ENCODE measurements around the gene MEP1A.

MEP1A gene

DNA sequence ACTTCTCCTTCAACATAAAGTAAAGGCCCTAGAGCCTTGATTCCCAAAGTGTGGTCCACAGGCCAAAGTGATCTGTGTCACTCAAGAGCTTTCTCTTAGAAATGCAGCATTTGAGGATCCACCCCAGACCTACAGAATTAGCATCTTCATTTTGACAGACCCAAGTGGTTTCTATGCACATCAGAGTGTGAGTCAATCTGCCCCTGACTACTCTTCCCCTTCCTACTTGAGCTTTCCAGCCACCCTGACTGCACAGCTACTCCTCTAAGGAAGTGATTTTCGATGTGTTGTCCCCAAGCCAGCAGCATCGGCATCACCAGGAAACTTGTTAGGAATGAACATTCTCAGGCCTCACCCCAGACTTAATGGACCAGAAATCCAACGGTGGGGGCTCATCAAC lies 2.6 kb downstream of the MEP1A start:
- H3K4me3 ChIP-seq (ENCODE audit: insufficient read depth, low read length, poor library complexity, severe bottlenecking), result no peak overlapping the region
- no peaks in the 10 kb centered on the region for H3K9me2 ChIP-seq (replicated peaks; ENCODE audit: insufficient read depth, low read length)
- H3K4me2 ChIP-seq (ENCODE audit: low read depth, low read length, poor library complexity, severe bottlenecking), result no peak overlapping the region
- no peak overlapping the region for H3K9ac ChIP-seq (ENCODE audit: low read length)
- no peak overlapping the region for H3K27ac ChIP-seq (ENCODE audit: low read depth, low read length)
- TF ChIP-seq, protein P1, sequence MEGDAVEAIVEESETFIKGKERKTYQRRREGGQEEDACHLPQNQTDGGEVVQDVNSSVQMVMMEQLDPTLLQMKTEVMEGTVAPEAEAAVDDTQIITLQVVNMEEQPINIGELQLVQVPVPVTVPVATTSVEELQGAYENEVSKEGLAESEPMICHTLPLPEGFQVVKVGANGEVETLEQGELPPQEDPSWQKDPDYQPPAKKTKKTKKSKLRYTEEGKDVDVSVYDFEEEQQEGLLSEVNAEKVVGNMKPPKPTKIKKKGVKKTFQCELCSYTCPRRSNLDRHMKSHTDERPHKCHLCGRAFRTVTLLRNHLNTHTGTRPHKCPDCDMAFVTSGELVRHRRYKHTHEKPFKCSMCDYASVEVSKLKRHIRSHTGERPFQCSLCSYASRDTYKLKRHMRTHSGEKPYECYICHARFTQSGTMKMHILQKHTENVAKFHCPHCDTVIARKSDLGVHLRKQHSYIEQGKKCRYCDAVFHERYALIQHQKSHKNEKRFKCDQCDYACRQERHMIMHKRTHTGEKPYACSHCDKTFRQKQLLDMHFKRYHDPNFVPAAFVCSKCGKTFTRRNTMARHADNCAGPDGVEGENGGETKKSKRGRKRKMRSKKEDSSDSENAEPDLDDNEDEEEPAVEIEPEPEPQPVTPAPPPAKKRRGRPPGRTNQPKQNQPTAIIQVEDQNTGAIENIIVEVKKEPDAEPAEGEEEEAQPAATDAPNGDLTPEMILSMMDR (IDR thresholded peaks at IDR 0.05; ENCODE audit: insufficient read depth, low read length, poor library complexity, severe bottlenecking), result no peak
- TF ChIP-seq EZH2phosphoT487 (conservative IDR thresholded peaks at IDR 0.05; ENCODE audit: low read length), result no peak
- no peak overlapping the region for H2AFZ ChIP-seq (ENCODE audit: low read depth, low read length, severe bottlenecking)
- H3F3A ChIP-seq (ENCODE audit: insufficient read depth), result no peaks in the 10 kb centered on the region
- no peaks in the 10 kb centered on the region for H3K36me3 ChIP-seq (ENCODE audit: low read length)
- H3K27me3 ChIP-seq (ENCODE audit: low read length), result no peaks in the 10 kb centered on the region
- H3K9me3 ChIP-seq (ENCODE audit: insufficient read depth, low read length), result no peaks in the 10 kb centered on the region
- no peaks in the 10 kb centered on the region for H3K79me2 ChIP-seq (ENCODE audit: insufficient read depth, low read length)
- no peaks in the 10 kb centered on the region for H4K20me1 ChIP-seq (ENCODE audit: low read depth, low read length)

DNA sequence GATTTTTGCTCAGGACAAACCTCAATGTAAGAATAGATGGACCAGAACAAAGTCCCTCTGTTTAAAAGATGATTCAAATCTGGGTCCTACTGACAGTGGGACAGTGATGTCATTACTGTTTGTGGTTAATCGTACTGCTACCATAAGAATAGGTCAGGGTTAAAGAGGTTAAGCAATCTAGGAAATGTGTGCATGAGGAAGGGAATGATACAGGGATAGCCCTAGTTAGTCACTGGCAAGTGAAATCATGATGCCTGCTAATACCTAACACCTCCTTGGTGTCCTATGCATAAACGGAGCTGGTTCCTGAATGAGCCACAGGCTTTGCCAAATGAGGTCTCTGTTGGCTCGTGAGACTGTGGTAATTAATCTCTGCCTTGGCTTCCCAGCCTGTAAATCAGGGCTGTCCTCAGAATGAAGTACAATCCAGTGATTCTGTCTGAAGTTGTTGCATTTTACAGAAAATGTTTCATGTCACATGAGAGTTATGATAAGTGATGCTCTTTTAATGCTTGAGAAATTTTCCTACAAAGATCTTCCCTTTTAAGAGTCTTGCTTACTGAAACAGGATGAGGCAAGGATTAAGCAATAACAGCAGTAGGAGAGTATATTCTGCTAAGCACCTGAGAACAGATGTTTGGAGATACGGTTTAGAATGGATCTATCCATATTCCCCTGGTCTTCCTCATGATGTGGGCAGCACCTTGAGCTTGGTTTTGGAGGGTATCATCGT lies 3.8 kb downstream of the MEP1A start:
- Histone ChIP-seq H2AFZ (ENCODE audit: low read depth, low read length, severe bottlenecking) (no peak overlapping the region), H4K20me1 (ENCODE audit: low read depth, low read length) (no peaks in the 10 kb centered on the region), H3K27me3 (ENCODE audit: low read length) (no peaks in the 10 kb centered on the region), H3K9me2 (replicated peaks; ENCODE audit: insufficient read depth, low read length) (no peaks in the 10 kb centered on the region), H3F3A (ENCODE audit: insufficient read depth) (no peaks in the 10 kb centered on the region), H3K4me2 (ENCODE audit: low read depth, low read length, poor library complexity, severe bottlenecking) (no peak overlapping the region), H3K9me3 (ENCODE audit: insufficient read depth, low read length) (no peaks in the 10 kb centered on the region; the same call in 1 of the 2 replicates), H3K4me3 (ENCODE audit: insufficient read depth, low read length, poor library complexity, severe bottlenecking) (no peak overlapping the region), H3K36me3 (ENCODE audit: low read length) (no peaks in the 10 kb centered on the region), H3K27ac (ENCODE audit: low read depth, low read length) (no peak overlapping the region), H3K79me2 (ENCODE audit: insufficient read depth, low read length) (no peaks in the 10 kb centered on the region), H3K9ac (ENCODE audit: low read length) (no peak overlapping the region)
- TF ChIP-seq EZH2phosphoT487 (conservative IDR thresholded peaks at IDR 0.05; ENCODE audit: low read length), result no peak
- TF ChIP-seq, protein P1 (IDR thresholded peaks at IDR 0.05; ENCODE audit: insufficient read depth, low read length, poor library complexity, severe bottlenecking), result no peak

DNA sequence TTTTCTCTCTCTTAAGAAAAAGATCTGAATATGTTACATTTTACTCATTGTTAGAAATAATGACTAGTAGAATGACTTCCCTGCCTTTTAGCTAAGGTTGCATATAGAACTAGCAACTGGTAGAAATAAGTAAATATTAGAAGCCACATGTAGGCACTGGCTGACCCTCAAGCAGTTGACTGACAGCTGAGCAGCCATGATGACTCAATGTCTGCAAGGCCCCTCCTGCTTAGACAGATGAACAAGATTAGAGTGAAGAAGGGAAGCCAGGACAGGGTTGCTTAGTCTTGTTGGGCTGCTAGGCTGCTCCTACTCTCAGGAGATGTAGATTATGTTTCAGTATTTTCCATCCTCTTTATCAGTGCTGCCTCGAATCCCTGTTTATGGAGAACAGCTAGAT lies 6.5 kb downstream of the MEP1A start:
- no peaks in the 10 kb centered on the region for H3K36me3 ChIP-seq (ENCODE audit: low read length)
- H3K27me3 ChIP-seq (ENCODE audit: low read length), result peaks cover 2% of the 10 kb centered on the region; the same call in 1 of the 2 replicates
- H2AFZ ChIP-seq (ENCODE audit: low read depth, low read length, severe bottlenecking), result no peak overlapping the region
- no peaks in the 10 kb centered on the region for H4K20me1 ChIP-seq (ENCODE audit: low read depth, low read length)
- peaks cover 1% of the 10 kb centered on the region; the same call in 1 of the 2 replicates for H3K9me2 ChIP-seq (replicated peaks; ENCODE audit: insufficient read depth, low read length)
- TF ChIP-seq, protein P1 (IDR thresholded peaks at IDR 0.05; ENCODE audit: insufficient read depth, low read length, poor library complexity, severe bottlenecking), result no peak
- TF ChIP-seq EZH2phosphoT487 (conservative IDR thresholded peaks at IDR 0.05; ENCODE audit: low read length), result no peak
- no peak overlapping the region for H3K9ac ChIP-seq (ENCODE audit: low read length)
- H3K9me3 ChIP-seq (ENCODE audit: insufficient read depth, low read length), result no peaks in the 10 kb centered on the region; the same call in 1 of the 2 replicates
- no peak overlapping the region for H3K4me2 ChIP-seq (ENCODE audit: low read depth, low read length, poor library complexity, severe bottlenecking)
- no peaks in the 10 kb centered on the region for H3F3A ChIP-seq (ENCODE audit: insufficient read depth)
- no peak overlapping the region for H3K4me3 ChIP-seq (ENCODE audit: insufficient read depth, low read length, poor library complexity, severe bottlenecking)
- no peaks in the 10 kb centered on the region for H3K79me2 ChIP-seq (ENCODE audit: insufficient read depth, low read length)
- H3K27ac ChIP-seq (ENCODE audit: low read depth, low read length), result no peak overlapping the region
